Epithelial cell of umbilical artery (primary cell): Measurements from ENCODE around the gene HTATSF1. TPM values are rescaled to one million over a fixed set of nuclear protein-coding genes. Genes with fewer than 3 reads are reported as not detected.

Experiments
- total RNA-seq: library from RNA; depleted of rRNA; stranded (reverse); fragments of >200 nt; gene quantifications from 2 replicates; pipeline ENCODE4 v1.2.3, GENCODE V29; 2014

Gene HTATSF1
- total RNA-seq, result 29.9 and 37.1 TPM in 2 replicates

GRCh38 chrX:136497556-136498052 lies at the start of gene HTATSF1:
Gene HTATSF1 (plus strand): TSS chrX:136497592. CDS start chrX:136497685, 93 bp downstream.

GRCh38 chrX:136487647-136488046 lies 9.7 kb upstream of the HTATSF1 start, which contains the start of gene BRS3:
Gene BRS3 (plus strand): TSS chrX:136487947. CDS start chrX:136488115, 168 bp downstream.

GRCh38 chrX:136531951-136532350 lies 34.6 kb downstream of the HTATSF1 start, which contains the start of gene VGLL1:
Gene VGLL1 (plus strand): TSS chrX:136532215. CDS start chrX:136536021, 3,806 bp downstream.

Other genes with a start within 250 kb of the HTATSF1 start
- 12.3 and 14.9 TPM in 2 replicates for gene MAP7D3, start 246.2 kb upstream of the HTATSF1 start, total RNA-seq
- not detected in 2 replicates for gene ADGRG4, start 196.6 kb upstream of the HTATSF1 start, total RNA-seq
- not detected in 2 replicates for gene BRS3, start 9.6 kb upstream of the HTATSF1 start, total RNA-seq
- gene VGLL1, start 34.6 kb downstream of the HTATSF1 start, total RNA-seq, result not detected in 2 replicates
- gene CD40LG, start 150.6 kb downstream of the HTATSF1 start, total RNA-seq, result not detected in 2 replicates